IMR-90 (cell line): ENCODE measurements around the gene NAA15. TPM values are rescaled to one million over a fixed set of nuclear protein-coding genes. Genes with fewer than 3 reads are reported as not detected.
"Not testable (repeated sequence)": the region's sequence is repeated elsewhere in the genome, so short reads cannot be mapped to it uniquely, and the experiment has no call there.

Experiments
- ATAC-seq: fragments of 200-7000 bp; cut with Tn5 transposase; 2 replicates; pipeline ENCODE4 v1.9.1; 2020; ENCODE audit warnings: low read depth, mild to moderate bottlenecking, moderate library complexity
- BruUV-seq: library from RNA; stranded (reverse); fragments of 400-500 nt; replicated peaks from 2 replicates; lab custom pipeline; 2021; lab: Mats Ljungman, UMichigan
- CTCF ChIA-PET: fragments of 300-600 bp; formaldehyde crosslinking; extraction: SDS; loops from one replicate; lab custom pipeline; 2021; ENCODE audit warnings: antibody characterized with exemption; lab: Yijun Ruan, JAX
- POLR2A ChIA-PET: fragments of 300-600 bp; sonication (Branson Sonifier 250); formaldehyde crosslinking; loops from one replicate; lab custom pipeline; 2022; ENCODE audit warnings: antibody characterized with exemption; ENCODE audit not compliant: unreplicated experiment; lab: Charles Lee
- DNase-seq: peaks from one replicate; pipeline ENCODE4 v3.0.0; 2013
- H2AFZ ChIP-seq: replicated peaks from 2 replicates; pipeline ENCODE3; 2013; ENCODE audit warnings: low read length, mild to moderate bottlenecking; ENCODE audit not compliant: poor library complexity
- H2AK5ac ChIP-seq: 2 replicates; pipeline ENCODE4 v1.6.1; 2013; ENCODE audit warnings: low read depth, low read length, inconsistent platforms
- H2AK9ac ChIP-seq: replicated peaks from 2 replicates; pipeline ENCODE3; 2013; ENCODE audit warnings: mild to moderate bottlenecking, low read depth, low read length, moderate library complexity; ENCODE audit not compliant: poor library complexity
- H2BK120ac ChIP-seq: 2 replicates; pipeline ENCODE4 v1.6.1; 2013; ENCODE audit warnings: low read depth, low read length, inconsistent platforms
- H2BK15ac ChIP-seq: 3 replicates; pipeline ENCODE4 v1.6.1; 2013; ENCODE audit warnings: low read depth, low read length, inconsistent platforms
- H2BK20ac ChIP-seq: 2 replicates; pipeline ENCODE4 v1.6.1; 2013; ENCODE audit warnings: low read depth, mild to moderate bottlenecking, inconsistent platforms, low read length, moderate library complexity
- H2BK5ac ChIP-seq: 2 replicates; pipeline ENCODE4 v1.6.1; 2013; ENCODE audit warnings: mild to moderate bottlenecking, low read depth, low read length, inconsistent platforms; ENCODE audit not compliant: poor library complexity, severe bottlenecking
- H3K14ac ChIP-seq: replicated peaks from 2 replicates; pipeline ENCODE4 v1.6.1; 2013; ENCODE audit warnings: low read depth, low read length, inconsistent platforms
- H3K18ac ChIP-seq: 2 replicates; pipeline ENCODE4 v1.6.1; 2013; ENCODE audit warnings: low read depth, low read length, control low read depth
- H3K23ac ChIP-seq: 2 replicates; pipeline ENCODE4 v1.6.1; 2013; ENCODE audit warnings: low read depth, low read length, inconsistent platforms
- H3K27ac ChIP-seq: 2 replicates; pipeline ENCODE4 v1.5.1; 2013; ENCODE audit warnings: mild to moderate bottlenecking, control low read depth, low read length; ENCODE audit not compliant: insufficient read depth
- H3K27me3 ChIP-seq: 2 replicates; pipeline ENCODE4 v1.6.1; 2013; ENCODE audit warnings: low read length; ENCODE audit not compliant: control insufficient read depth, insufficient read depth
- H3K36me3 ChIP-seq: 2 replicates; pipeline ENCODE4 v1.6.1; 2013; ENCODE audit warnings: low read length, mixed read lengths; ENCODE audit not compliant: control insufficient read depth, insufficient read depth
- H3K4ac ChIP-seq: 2 replicates; pipeline ENCODE4 v1.6.1; 2013; ENCODE audit warnings: low read depth, low read length, inconsistent platforms
- H3K4me1 ChIP-seq: 2 replicates; pipeline ENCODE4 v1.6.1; 2013; ENCODE audit warnings: low read length, mixed read lengths; ENCODE audit not compliant: control insufficient read depth, insufficient read depth
- H3K4me2 ChIP-seq: 2 replicates; pipeline ENCODE4 v1.6.1; 2013; ENCODE audit warnings: low read depth, mild to moderate bottlenecking, control low read depth, low read length, moderate library complexity
- H3K4me3 ChIP-seq: 2 replicates; pipeline ENCODE4 v1.5.1; 2013; ENCODE audit warnings: low read depth, mild to moderate bottlenecking, control low read depth, low read length, moderate library complexity; ENCODE audit not compliant: insufficient read depth
- H3K56ac ChIP-seq: 2 replicates; pipeline ENCODE4 v1.6.1; 2013; ENCODE audit warnings: low read length, inconsistent platforms; ENCODE audit not compliant: insufficient read depth; ENCODE audit errors: extremely low read depth
- H3K79me1 ChIP-seq, 2 experiments: 2 replicates each; pipeline ENCODE4 v1.6.1; 2013; ENCODE audit warnings: low read length in 2 of 2, inconsistent platforms in 1 of 2, low read depth in 1 of 2
- H3K9ac ChIP-seq: 2 replicates; pipeline ENCODE4 v1.6.1; 2013; ENCODE audit warnings: low read depth, low read length, control low read depth
- H3K9me1 ChIP-seq: 2 replicates; pipeline ENCODE4 v1.6.1; 2013; ENCODE audit warnings: low read length, inconsistent platforms; ENCODE audit not compliant: insufficient read depth
- H3K9me3 ChIP-seq: 2 replicates; pipeline ENCODE4 v1.6.1; 2013; ENCODE audit warnings: low read length; ENCODE audit not compliant: control insufficient read depth, insufficient read depth
- H4K20me1 ChIP-seq: 2 replicates; pipeline ENCODE4 v1.6.1; 2013; ENCODE audit warnings: low read length, inconsistent platforms; ENCODE audit not compliant: insufficient read depth
- H4K5ac ChIP-seq: 2 replicates; pipeline ENCODE4 v1.6.1; 2013; ENCODE audit warnings: mild to moderate bottlenecking, low read depth, low read length, control low read depth
- H4K8ac ChIP-seq, 2 experiments: 2 replicates each; pipeline ENCODE4 v1.6.1; 2013; ENCODE audit warnings: low read depth in 2 of 2, low read length in 2 of 2, control low read depth in 1 of 2, inconsistent platforms in 1 of 2
- H4K91ac ChIP-seq: 2 replicates; pipeline ENCODE4 v1.6.1; 2013; ENCODE audit warnings: low read depth, low read length, inconsistent platforms; ENCODE audit not compliant: insufficient read depth
- WGBS, 2 experiments: methylation state at CpG; one replicate each; pipeline versions ENCODE4 v1.1.5 to v1.1.7; 2013; ENCODE audit warnings: missing lambda C conversion rate in 2 of 2; ENCODE audit not compliant: insufficient read length in 1 of 2; ENCODE audit errors: extremely low coverage in 2 of 2; 5-methylcytosine and 5-hydroxymethylcytosine counted together
- dilution Hi-C: fragments of 300-500 bp; cut with HindIII; formaldehyde crosslinking; loops from one replicate; pipeline ENCODE4 v1.14.3; 2018; ENCODE audit warnings: low sequenced_read_pairs; ENCODE audit not compliant: unreplicated experiment
- in situ Hi-C: fragments of 300-500 bp; cut with MboI; formaldehyde crosslinking; loops from 3 replicates; pipeline ENCODE4 v1.14.3; 2019; ENCODE audit warnings: low sequenced_read_pairs, inconsistent platforms, mixed read lengths
- intact Hi-C: fragments of 100-400 bp; cut with micrococcal nuclease; formaldehyde crosslinking; loops from 2 replicates; pipeline ENCODE4 v1.10.0; 2022
- polyA plus RNA-seq, 3 experiments: library from polyadenylated mRNA; depleted of rRNA; stranded (reverse); fragments of >200 nt; gene quantifications; 2 replicates each; pipeline ENCODE4 v1.2.3, GENCODE V29; 2012; ENCODE audit warnings: low replicate concordance in 1 of 3
- total RNA-seq: library from RNA; depleted of rRNA; stranded (reverse); fragments of >200 nt; gene quantifications from 2 replicates; pipeline ENCODE4 v1.2.3, GENCODE V29; 2012

The NAA15 gene
- total and polyA plus RNA-seq, 2 of the 4 experiments (the other 2 are of a cell fraction), result 11.0 to 43.4 TPM

DNA sequence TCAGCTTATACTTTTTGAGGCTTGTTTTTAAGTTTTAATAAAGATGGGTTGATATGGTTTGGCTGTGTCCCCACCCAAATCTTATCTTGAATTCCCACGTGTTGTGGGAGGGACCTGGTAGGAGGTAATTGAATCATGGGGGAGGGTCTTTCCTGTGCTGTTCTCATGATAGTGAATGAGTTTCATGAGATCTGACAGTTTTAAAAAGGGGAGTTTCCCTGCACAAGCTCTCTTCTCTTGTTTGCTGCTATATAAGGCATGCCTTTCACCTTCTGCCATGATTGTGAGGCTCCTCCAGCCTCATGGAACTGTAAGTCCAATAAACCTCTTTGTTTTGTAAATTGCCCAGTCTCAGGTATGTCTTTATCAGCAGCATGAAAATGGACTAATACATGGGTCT is 20.8 kb downstream of the NAA15 start:
- H3K4me2 ChIP-seq, H3K9ac ChIP-seq, H3K23ac ChIP-seq, H4K8ac ChIP-seq, H3K4ac ChIP-seq, H2AFZ ChIP-seq, POLR2A ChIA-PET, H2AK5ac ChIP-seq, H3K4me3 ChIP-seq, H4K91ac ChIP-seq, H2BK120ac ChIP-seq, ATAC-seq, in situ Hi-C loops, H3K4me1 ChIP-seq, H3K9me1 ChIP-seq, H2BK20ac ChIP-seq, H3K18ac ChIP-seq, H3K27ac ChIP-seq, H2AK9ac ChIP-seq, CTCF ChIA-PET, H2BK5ac ChIP-seq, H3K9me3 ChIP-seq, H2BK15ac ChIP-seq, H3K56ac ChIP-seq, intact Hi-C loops, H4K5ac ChIP-seq, dilution Hi-C loops, H3K36me3 ChIP-seq, H3K14ac ChIP-seq, DNase-seq, H3K27me3 ChIP-seq, BruUV-seq: not testable (repeated sequence)
- Histone ChIP-seq H4K20me1 (peaks cover 66% of the 10 kb centered on the region), H3K79me1 (peaks cover 11 to 54% of the 10 kb centered on the region in 2 experiments; a peak in 3 of 4 replicates)
- WGBS, 2 experiments, result no CpG with 5 or more reads among the region's 1 CpG

DNA sequence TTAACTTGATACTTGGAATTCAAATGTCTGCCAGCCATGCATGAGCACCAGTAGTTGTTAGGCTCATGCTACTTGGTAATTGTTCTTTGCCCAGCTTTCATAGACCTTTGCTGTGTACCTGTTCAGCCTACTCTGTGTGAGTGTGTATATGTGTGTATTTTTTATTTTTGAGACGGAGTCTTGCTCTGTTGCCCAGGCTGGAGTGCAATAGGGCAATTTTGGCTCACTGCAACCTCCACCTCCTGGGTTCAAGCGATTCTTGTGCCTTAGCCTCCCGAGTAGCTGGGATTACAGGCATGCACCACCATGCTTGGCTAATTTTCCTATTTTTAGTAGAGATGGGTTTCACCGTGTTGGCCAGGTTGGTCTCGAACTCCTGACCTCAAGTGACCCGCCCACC is 21.2 kb downstream of the NAA15 start:
- H3K9ac ChIP-seq, H3K4me3 ChIP-seq, intact Hi-C loops, H3K36me3 ChIP-seq, H3K18ac ChIP-seq, H3K14ac ChIP-seq, H2AFZ ChIP-seq, H3K4me1 ChIP-seq, H3K27me3 ChIP-seq, in situ Hi-C loops, H2AK9ac ChIP-seq, H3K9me1 ChIP-seq, H2BK15ac ChIP-seq, H2BK5ac ChIP-seq, H3K23ac ChIP-seq, H3K27ac ChIP-seq, BruUV-seq, H4K8ac ChIP-seq, H3K56ac ChIP-seq, dilution Hi-C loops, H2BK120ac ChIP-seq, DNase-seq, H4K5ac ChIP-seq, H3K9me3 ChIP-seq, ATAC-seq, POLR2A ChIA-PET, H3K4me2 ChIP-seq, CTCF ChIA-PET, H4K91ac ChIP-seq, H3K4ac ChIP-seq, H2BK20ac ChIP-seq, H2AK5ac ChIP-seq: not testable (repeated sequence)
- WGBS, 2 experiments, result 100% methylated on average over 1 of the region's 6 CpGs; no CpG with 5 or more reads in 1 of the 2 experiments
- peaks cover 64% of the 10 kb centered on the region for H4K20me1 ChIP-seq
- peaks cover 11 to 54% of the 10 kb centered on the region in 2 experiments; a peak in 3 of 4 replicates for H3K79me1 ChIP-seq
